ENCODE data around the gene TOP3B.
A peak's percentile ranks its signal among the peaks of the same experiment; 100 is the strongest.

Gene TOP3B

GRCh38 chr22:21960200-21961126 is 22.1 kb downstream of the TOP3B start:
- no peak for DNase-seq

- DNase-seq = no peak
These were observed 23.1 kb downstream of the TOP3B start for GRCh38 chr22:21959274-21960074.

DNA sequence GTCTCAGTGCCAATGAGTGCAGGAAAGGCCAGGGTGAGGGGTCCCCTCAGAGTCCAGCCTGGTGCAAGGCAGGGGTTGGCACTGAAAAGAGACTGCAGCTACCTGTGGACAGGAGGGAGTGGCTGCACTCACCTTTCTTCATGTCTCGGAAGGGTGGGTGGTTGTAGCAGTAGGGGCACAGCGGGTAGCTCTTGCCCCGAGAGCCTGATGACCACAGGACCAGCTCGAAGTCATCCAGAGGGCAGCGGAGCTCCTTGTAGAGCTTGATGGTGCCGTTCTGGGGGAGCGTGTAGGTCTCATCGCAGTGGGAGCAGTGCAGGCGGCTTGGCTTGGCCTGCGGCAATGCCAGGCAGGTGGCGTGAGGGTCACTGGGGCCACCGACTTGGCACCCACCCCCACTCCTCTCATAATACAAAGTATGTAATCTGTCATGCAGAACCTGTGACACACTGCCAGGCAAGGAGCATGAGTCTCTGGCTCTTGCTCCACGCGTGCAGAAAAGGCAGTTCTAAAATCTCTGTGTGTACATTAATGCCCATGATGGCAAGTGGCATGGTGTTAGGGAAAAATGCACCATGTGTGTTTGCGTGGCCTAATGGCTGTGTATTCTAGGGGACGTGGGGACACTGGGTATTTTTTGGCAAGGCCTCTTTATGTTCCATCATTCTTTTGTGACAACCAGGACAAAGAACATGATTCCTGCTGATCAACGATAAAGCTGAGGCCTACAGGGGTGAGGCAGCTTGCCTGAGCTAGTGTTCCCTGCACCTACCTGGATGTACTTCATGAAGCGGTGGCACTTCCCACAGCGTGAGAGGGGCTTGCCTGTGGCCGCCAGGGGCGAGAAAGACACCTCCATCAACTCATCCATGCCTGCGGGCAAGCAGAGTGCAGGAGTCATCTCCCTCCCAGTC is 24.0 kb downstream of the TOP3B start:
- DNase-seq = no peak

- peak; percentile 69 for DNase-seq
These were observed 29.7 kb downstream of the TOP3B start, which contains the start of gene PPM1F for GRCh38 chr22:21952586-21953571. PPM1F (minus strand) TSS chr22:21952848; CDS start chr22:21946048, 6,800 bp downstream.

- DNase-seq = peak; percentile 21
These were observed 30.6 kb downstream of the TOP3B start for GRCh38 chr22:21951931-21952465.

GRCh38 chr22:21951062-21951461 is 31.5 kb downstream of the TOP3B start:
- DNase-seq = no peak

DNA sequence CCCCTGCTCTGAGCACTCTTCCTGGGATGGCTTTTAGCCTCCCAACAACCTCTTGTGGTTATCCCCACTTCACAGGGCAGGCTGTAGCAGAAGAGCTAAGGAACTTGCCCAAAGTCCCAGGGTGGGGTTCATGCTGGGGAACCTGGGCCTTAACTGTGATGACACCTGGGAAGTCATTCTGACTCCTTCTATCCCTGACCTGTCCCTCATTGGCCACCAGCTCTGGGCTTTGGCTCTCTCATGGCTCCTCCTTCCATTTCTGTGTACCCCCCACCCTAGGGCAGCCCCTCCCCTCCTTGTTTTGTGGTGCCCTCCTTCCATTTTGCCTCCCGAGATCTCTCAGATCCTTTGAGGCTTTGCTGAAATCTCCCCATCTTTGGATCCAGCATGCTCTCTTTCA is 32.6 kb downstream of the TOP3B start:
- DNase-seq = no peak

DNA sequence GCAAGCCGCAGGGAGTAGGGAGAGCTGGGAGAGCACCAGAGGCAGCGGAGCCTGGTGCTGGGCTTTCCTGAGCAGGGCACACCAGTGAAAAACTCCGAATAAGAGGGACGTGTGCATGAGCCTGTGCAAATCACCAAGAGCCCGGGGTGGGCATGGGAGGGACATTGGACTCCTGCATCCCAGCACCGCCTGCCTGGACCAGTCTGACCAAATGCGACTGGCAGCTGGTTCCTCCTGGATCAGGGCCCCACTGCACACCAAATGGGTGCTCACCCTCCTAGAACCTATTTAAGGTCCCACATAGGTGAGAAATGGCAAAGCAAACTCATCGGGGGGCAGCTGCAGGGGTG is 33.0 kb downstream of the TOP3B start:
- DNase-seq = no peak

GRCh38 chr22:21948824-21949568 is 33.6 kb downstream of the TOP3B start:
- no peak for DNase-seq

GRCh38 chr22:21948390-21948789 is 34.2 kb downstream of the TOP3B start:
- DNase-seq = no peak

DNA sequence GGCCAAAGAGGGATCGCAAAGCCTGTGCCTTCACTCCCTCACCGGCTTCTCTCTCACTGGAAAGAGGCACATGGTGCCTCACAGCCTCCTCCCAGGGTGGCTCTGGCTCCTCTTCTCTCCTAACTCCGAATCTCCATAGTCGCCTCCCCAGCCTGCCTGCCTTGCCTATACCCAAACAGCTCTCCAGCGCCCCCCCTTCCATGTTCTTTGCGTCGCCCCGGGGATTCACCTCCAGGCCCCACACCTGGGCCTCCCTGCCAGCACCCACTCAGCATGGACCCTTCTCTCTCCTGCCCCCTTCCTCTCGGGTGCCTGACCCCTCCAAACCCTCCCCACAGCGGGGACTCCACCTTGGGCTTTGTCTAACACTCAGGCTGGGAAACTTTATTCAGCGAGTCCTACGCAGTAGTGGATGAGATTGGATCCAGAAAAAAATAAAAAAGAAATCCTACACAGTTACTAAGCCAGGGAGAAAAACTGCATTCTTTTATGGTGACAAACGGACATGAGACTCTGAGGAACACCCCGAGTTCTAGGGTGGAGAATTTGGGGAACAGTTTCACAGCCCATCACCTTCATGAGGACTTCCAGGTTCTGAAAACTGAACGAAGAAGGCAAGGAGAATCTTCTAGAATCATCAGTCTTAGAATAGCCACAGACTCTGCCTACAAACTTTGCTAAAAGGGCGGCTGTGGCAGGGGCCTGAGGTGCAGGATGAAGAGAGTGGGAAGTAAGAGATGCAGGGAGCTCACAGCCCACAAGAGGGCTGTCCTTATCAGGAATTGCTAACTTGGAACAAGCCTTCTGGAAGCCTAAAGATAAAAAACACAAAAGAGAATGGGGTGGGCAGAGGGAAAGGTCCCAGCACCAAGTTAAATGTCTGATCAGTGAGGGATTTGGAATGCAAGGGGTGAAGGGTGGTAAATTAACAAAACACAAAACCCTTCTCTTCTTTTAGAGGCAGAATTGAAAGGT is 35.3 kb downstream of the TOP3B start:
- DNase-seq = peak; percentile 52

- DNase-seq = no peak
These were observed 36.2 kb downstream of the TOP3B start for GRCh38 chr22:21946262-21946925.

GRCh38 chr22:21945453-21946261 is 36.9 kb downstream of the TOP3B start:
- DNase-seq = no peak

- DNase-seq = no peak
These were observed 37.7 kb downstream of the TOP3B start for GRCh38 chr22:21944871-21945270.

GRCh38 chr22:21943571-21944448 is 38.8 kb downstream of the TOP3B start:
- DNase-seq = no peak
